ENCODE results near the gene TMEM271.
A peak's percentile ranks its signal among the peaks of the same experiment; 100 is the strongest.
"Not testable (repeated sequence)": the region's sequence is repeated elsewhere in the genome, so short reads cannot be mapped to it uniquely, and the experiment has no call there.

TMEM271 gene

GRCh38 chr4:598925-599324 lies 22.8 kb upstream of the TMEM271 start:
- Histone ChIP-seq H3K4me1 (no peaks in the 10 kb centered on the region), H3K36me3 (no peaks in the 10 kb centered on the region), H3K4me3 (no peak overlapping the region), H3K27me3 (peaks cover 0 to 31% of the 10 kb centered on the region in 2 donors), H3K9me3 (no peaks in the 10 kb centered on the region), H3K27ac (no peak overlapping the region)
- intact Hi-C loops (cut with DNase I; ENCODE audit: low total_unique reads), result no loop called here
- no peak for DNase-seq
- no peak for TF ChIP-seq CTCF (IDR thresholded peaks at IDR 0.05)

GRCh38 chr4:592825-593520 lies 16.9 kb upstream of the TMEM271 start:
- TF ChIP-seq CTCF (IDR thresholded peaks at IDR 0.05), result no peak
- Histone ChIP-seq H3K27me3 (no peaks in the 10 kb centered on the region), H3K4me1 (no peaks in the 10 kb centered on the region), H3K9me3 (no peaks in the 10 kb centered on the region), H3K27ac (no peak overlapping the region), H3K36me3 (no peaks in the 10 kb centered on the region), H3K4me3 (no peak overlapping the region)
- DNase-seq, result no peak
- intact Hi-C loops (cut with DNase I; ENCODE audit: low total_unique reads), result no loop called here

- H3K4me1 ChIP-seq; H3K36me3 ChIP-seq; H3K27me3 ChIP-seq; DNase-seq; H3K4me3 ChIP-seq; intact Hi-C loops (cut with DNase I; ENCODE audit: low total_unique reads); H3K9me3 ChIP-seq; H3K27ac ChIP-seq: not testable (repeated sequence)
Observed at GRCh38 chr4:592178-592577, 16.1 kb upstream of the TMEM271 start.

GRCh38 chr4:590313-590841 lies 14.3 kb upstream of the TMEM271 start:
- Histone ChIP-seq H3K4me1 (no peaks in the 10 kb centered on the region), H3K36me3 (no peaks in the 10 kb centered on the region), H3K27ac (no peak overlapping the region), H3K9me3 (no peaks in the 10 kb centered on the region), H3K27me3 (no peaks in the 10 kb centered on the region), H3K4me3 (no peak overlapping the region)
- TF ChIP-seq CTCF (IDR thresholded peaks at IDR 0.05), result no peak
- peak in 1 of 2 donors; percentile 34 for DNase-seq
- intact Hi-C loops (cut with DNase I; ENCODE audit: low total_unique reads), result no loop called here

- intact Hi-C loops (cut with DNase I; ENCODE audit: low total_unique reads), result no loop called here
- H3K27ac ChIP-seq, result no peak overlapping the region
- no peaks in the 10 kb centered on the region for H3K9me3 ChIP-seq
- no peak for DNase-seq
- TF ChIP-seq CTCF (IDR thresholded peaks at IDR 0.05), result no peak
- H3K27me3 ChIP-seq, result no peaks in the 10 kb centered on the region
- H3K4me1 ChIP-seq, result no peaks in the 10 kb centered on the region
- H3K4me3 ChIP-seq, result no peak overlapping the region
- H3K36me3 ChIP-seq, result no peaks in the 10 kb centered on the region
Observed at GRCh38 chr4:589219-589963, 13.3 kb upstream of the TMEM271 start.

- no peak overlapping the region for H3K27ac ChIP-seq
- intact Hi-C loops (cut with DNase I; ENCODE audit: low total_unique reads), result no loop called here
- no peaks in the 10 kb centered on the region for H3K4me1 ChIP-seq
- no peak overlapping the region for H3K4me3 ChIP-seq
- H3K27me3 ChIP-seq, result no peaks in the 10 kb centered on the region
- no peaks in the 10 kb centered on the region for H3K36me3 ChIP-seq
- H3K9me3 ChIP-seq, result peaks cover 0 to 3% (median 0%) of the 10 kb centered on the region in 3 donors
- no peak for DNase-seq
- TF ChIP-seq CTCF (IDR thresholded peaks at IDR 0.05), result no peak
Observed at GRCh38 chr4:588351-588849, 12.3 kb upstream of the TMEM271 start.

Data from tibial artery (tissue), 4 donors.